RKO (cell line): ENCODE measurements around the gene ICE1.
A peak's percentile ranks its signal among the peaks of the same experiment; 100 is the strongest.
"Not testable (repeated sequence)": the region's sequence is repeated elsewhere in the genome, so short reads cannot be mapped to it uniquely, and the experiment has no call there.

ENCODE experiments used
- DNase-seq: peaks from one replicate; pipeline ENCODE4 v3.0.0-alpha.2; 2016; ENCODE audit warnings: low spot score

ICE1 gene, protein sequence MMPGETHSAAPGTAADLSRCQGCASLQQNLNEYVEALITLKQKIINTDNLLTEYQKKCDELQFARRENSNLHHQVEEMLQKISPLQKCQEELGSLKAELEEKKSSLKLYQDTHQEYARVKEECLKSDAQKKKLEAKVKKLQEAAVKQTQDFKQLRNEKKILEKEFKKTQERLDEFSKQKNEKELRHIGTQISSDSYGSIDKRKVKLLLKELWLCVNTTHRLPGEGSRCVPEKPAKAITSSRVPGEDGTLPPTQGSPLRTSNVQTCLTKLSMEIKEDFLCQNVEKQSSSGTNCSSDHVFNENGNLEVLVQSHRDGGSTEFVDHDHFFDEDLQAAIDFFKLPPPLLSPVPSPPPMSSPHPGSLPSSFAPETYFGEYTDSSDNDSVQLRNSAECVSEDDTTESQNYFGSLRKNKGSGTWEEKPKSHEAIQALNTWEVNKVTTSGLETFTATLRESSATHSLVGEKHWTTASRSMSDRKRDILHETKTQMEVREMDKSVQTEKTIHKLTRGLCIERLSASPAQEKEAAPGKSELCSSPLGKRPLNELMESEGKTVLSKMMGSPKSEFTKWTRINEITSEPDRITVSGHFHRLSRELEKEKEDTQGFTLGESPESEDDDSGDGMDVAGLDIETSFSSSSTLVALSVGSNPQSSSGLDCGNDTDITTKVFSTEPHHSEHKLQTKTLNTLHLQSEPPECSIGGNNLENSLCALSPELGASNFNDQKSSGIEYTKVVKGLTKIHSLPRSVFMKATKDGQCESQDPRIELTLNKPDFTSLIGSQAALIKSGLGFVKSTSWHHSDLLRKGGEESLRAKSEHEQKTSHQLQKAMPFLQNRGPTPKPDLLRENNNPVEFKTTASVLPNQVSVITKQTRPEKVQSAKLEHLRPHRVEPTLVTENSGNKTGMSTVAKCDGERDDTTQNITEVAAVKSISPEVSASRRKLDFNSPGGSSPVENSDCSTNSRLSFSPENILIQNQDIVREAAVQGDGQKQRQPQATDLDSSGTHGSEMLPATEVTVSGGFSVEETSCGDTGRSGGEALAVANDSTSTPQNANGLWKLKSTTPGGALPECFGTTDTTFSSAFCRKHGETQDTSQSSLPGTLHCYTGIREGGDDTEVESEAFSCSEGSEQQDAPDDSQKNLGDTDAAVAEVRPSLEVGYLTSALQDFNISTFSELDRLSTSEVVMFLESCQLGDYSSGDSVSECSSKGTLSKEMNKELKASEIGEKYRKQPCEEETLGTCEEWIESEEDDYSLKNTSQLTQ (N-terminal part only)

DNA sequence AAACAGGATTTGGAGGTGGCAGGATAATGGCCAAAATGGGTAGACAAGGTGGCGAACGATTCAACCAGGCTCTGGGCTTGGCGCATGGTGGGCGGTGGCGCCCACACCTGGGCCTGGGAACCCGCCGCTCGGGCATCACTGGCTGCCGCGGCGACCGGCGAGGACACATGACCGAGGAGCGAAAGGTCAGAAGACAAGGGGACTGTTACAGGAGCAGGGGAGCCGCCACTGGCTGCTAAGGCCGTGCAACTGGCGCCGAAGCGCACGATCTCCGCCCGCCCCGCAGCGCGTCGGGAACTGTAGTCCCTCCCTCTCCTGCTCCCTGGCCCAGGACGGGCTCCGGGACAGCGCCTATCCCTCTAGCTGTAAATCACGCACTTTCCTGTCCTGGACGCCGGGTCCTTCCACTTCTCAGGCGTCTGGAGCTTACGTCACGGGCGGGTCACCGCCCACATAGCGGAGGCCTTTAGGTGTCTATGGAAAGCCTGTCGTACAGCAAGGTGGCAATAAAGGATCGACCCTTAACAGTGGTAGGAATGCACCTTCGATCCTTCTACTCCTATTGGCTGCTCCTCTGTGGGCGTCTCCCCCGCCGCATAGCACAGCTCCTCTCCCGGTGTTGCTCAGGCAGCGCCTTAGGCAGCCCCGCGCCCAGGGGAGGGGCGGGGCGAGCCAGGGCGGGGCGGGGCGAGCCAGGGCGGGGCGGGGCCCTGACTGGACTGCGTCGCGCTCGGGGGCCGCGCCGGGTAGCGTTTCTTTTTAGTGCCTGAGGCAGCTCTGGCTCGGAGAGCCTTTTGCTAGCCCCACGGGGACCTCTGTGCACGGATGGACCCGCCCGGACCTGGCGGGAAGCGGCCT is at the start of gene ICE1:
Gene ICE1, plus strand, starts transcription at position 717 of the 858 bp plus-strand sequence. CDS start 239 bp downstream, outside the sequence.
- peak; percentile 97 for DNase-seq

DNA sequence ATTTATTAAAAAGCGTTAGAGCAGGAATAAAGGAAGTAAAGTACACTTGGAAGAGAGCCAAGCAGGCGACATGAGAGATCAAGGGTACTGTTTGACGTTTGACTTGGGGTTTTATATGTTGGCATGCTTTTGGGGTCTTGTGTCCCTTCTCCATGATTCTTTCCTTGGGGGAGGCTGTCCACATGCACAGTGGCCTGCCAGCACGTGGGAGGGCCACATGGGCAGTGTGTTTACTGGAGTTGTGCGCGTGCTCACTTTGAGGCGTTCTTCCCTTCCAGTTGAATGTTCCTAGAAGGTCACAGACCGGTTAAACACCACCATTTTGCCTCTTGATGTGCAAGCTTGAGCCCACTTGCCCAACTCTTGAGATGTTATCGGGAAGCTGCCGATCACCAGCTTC is 49.5 kb upstream of the ICE1 start:
- no peak for DNase-seq

DNA sequence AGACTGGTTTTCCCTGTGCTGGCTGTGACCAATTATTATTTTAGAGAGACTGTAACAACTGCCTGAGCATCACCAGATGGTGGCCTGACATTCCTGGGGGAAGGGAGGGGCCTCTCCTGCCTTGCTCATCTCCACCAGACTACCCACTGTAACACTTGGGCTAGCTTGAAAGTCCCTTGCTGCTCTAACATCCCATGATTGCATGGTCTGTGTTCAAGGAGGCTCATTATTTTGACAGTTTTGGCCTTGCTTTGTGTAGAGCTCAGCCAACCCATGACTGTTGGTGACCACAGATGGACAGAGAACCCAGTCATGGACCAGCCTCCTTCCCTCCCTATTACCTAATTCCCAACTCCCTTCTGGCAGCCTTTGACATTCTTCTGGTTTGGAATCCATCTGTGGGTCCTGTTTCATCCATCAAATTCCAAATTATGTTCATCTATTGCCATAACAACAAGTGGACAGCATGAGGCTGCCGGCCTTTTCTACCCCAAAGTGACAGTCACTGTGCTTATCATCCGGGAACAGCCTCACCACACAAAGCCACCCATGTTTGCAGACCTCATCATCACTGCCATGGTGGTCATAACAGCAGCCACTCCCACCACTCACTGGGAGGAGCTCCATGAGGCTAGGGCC is 49.0 kb upstream of the ICE1 start:
- no peak for DNase-seq

DNA sequence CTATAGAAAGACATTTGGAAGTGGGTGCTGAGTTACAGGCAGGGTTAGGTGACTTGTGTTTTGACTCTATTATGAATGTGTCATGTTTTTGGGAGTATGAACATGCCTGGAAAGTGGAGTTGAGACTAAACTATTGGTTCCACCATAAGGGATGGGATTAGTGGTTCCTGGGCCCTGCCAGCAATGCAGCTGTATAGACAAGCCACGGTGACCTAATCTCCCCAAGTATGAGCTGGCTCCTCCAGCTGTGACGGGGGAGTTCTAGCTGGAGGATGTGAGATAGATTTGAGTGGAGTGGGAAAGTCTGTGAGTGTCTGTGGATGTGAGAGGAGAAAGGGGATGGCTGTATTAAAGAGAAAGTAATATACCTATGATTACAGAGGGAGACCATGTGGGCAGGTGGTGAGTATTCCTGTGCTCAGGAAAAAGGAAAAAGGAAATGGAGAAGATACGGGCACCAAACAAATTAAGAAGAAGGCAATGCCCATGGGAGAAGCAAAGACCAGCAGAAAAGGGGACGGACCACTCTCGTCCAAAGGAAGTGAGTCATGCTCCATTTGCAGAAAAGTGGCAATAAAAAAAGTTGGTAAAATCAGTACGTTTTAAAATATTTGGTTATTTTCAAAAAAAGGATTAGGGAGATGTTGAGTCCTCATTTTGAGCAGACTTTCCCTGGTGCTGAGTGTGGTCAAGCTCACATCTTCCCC is 48.3 kb upstream of the ICE1 start:
- no peak for DNase-seq

DNA sequence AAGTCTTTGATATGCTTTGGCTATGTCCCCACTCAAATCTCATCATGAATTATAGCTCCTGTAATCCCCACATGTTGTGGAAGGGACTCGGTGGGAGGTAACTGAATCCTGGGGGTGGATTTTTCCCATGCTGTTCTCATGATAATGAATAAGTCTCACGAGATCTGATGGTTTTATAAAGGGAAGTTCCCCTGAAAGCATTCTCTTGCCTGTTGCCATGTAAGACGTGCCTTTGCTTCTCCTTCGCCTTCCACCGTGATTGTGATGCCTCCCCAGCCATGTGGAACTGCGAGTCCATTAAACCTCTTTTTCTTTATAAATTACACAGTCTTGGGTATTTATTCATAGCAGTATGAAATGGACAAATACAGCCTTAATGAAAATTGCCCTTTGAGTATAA is 44.7 kb upstream of the ICE1 start:
- DNase-seq = no peak

DNA sequence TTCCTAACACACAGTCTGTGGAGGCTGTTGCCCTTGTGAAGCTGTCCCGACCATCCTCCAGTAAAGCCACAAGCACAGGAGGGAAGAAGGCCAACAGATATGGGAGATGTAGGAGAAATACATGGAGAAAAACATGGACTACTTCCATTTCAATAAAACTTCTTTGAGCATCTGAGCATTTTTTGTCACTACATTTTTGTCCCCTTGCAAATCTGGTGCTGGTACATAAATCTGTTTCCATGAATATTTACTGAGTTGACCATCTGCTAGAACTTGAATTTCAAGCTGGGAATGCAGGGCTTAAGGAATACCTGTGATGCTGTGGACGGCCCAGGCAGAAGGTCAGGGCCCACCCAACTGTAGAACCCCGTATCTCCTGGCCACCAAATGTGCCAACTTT is 43.9 kb upstream of the ICE1 start:
- no peak for DNase-seq

DNA sequence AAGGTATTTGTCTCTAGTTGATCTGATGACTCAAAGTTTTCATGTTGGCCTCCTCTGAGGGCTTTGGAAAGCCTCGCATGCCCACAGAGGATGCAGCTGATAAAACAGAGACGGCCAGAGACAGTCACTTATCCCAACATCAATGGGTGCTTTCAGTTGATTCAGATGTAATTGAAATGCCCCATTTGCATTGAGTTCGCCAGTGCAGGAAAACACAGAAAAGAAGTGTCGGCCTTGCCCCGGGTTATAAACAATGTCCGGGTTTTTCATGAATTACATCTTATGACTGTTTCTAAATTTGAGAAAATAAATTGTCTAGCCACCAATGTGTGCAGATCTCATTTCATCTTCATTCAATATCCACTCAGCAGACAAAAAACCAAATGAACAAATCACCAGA is 42.2 kb upstream of the ICE1 start:
- no peak for DNase-seq

DNA sequence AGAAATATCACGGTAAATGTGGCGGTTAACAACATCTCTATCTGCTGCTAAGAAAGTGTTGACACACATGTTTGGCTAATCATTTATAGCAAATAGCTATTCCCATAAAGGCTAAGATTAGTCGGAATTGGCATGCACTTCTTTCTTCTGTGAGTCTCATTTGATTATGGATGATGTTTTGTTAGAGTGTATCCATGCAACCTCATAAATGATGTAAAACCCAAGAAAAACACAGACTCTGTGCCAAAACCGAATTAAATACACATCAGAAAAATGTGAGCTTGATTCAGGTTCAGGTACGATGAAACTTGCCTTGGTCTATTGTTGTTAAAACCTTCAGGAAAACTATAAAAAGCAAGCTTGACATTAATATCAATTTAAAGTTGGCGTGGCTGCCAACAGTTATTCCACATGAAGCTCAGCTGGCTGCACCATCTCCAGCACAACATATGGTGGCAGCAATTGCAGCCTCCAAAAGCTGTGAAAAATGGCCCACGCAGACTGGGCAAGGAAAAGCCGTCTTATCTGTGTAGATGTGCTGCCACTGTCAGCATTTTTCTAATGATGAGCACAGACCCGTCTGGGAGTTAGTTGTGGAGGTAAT is 41.1 kb upstream of the ICE1 start:
- DNase-seq = no peak

DNA sequence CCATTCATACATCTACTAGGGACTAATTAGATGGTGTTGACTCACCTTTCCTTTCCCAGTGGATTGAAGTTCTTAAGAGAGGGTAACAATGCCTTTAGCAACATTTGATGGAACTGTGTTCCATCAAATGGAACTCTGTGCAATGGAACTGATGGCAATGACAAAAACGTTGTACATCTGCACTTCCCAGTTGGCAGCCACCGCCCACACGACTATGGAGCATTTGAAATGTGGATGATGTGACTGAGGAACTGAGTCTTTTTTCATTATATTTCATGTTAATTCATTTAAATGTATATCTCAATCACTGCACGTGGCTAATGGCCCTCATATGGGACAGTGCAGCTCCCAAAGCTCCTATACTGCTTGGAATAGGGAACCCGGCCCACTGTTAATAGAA is 39.0 kb upstream of the ICE1 start:
- DNase-seq = no peak

DNA sequence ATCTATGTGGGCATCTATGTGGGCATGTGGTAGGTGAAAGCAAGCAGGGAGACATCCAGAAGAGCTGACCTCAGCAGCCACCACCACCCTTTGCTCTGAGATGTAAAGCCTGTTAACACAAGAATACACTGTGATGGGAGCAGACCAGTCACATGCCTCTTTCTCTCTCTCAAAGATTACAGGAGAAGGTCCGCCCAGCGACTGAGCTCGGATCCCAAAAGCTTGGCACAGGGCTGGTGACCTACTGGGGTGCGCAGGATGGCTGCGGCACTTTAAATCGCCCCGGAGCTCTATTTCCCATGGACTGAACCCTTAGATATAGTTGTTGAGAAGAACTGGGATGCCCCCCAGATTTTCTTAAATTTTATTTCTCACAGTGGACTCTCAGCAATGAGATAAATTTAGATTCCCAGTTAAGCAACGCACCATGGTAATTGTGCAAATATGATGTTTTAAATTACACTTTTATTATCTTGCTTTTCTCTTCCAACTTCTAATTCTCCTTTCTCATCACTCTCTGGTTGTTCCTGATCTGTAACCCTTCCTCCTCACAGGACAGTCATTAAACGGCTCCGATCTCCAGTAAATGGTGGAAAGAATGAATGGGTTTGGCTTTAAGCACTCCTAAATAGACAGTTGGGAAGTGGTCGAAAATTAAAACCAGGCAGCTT is 37.7 kb upstream of the ICE1 start:
- no peak for DNase-seq

DNA sequence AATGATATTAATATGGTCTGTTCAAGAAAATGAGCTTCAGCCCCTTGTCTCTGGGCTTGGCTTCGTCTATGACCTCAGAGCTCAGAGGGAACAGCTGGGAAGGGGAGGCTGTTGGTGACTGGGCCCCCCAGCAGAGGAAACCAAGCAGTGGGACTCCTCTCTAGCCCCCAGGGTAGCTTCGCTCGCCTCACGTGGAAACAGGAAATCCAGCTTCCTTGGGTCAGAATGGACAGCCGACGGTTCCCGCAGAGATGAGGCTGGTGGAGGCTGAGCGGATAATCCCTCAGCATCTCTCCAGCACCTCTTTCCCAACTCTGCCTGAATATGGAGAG is 37.2 kb upstream of the ICE1 start:
- no peak for DNase-seq

DNA sequence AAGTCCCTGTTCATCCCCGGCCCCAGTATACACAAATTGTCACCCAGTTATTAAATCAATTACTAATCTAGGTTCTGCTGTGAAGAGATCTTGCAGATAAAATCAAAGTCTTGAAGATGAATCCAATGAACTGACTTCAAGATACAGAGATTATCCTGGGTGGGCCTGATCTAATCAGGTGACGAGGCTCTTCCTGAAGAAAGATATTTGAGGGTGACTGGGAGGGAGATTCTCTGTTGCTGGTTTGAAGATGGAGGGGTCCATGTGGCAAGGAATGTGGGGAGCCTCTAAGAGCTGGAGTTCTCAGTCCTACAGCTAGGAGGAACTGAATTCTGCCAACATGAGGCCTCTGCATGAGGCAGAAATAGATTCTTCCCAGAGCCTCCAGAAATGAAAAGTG is 36.1 kb upstream of the ICE1 start:
- no peak for DNase-seq

DNA sequence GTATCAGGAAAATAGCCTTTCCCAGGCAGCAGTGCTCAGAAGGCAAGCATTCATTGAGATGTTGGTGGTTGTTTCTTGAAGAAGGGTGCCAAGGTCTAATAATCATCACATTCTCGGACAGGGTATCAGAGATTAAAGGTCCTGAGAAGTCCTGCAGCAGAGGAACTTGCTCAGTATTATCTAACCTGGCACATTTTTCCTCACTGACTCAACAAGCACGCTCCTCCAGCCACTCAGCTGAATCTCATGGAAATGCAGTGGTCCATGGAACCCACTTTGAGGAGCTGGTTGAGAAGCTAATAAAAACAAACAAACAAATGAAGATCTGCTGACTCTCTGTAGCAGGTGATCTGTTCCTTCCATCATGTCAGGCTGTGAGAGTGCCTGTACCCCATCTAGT is 35.3 kb upstream of the ICE1 start:
- no peak for DNase-seq

DNA sequence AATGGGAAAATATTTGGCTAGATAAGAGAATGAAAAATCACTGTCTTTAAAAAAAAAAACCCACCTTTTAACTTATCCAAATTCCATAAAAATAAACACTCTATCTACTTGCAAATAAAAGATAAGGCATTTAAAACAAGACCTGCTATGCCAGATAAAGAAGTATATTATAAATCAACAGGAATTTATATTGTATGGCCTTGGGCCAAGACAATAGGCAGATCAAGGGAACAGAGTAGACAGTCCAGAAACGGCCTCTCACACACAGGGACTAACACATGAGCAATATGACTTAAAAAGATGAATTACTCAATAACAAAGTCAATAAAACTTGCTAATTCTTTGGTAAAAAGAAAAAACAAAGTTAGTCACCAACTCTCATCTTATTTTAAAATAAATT is 34.7 kb upstream of the ICE1 start:
- no peak for DNase-seq

DNA sequence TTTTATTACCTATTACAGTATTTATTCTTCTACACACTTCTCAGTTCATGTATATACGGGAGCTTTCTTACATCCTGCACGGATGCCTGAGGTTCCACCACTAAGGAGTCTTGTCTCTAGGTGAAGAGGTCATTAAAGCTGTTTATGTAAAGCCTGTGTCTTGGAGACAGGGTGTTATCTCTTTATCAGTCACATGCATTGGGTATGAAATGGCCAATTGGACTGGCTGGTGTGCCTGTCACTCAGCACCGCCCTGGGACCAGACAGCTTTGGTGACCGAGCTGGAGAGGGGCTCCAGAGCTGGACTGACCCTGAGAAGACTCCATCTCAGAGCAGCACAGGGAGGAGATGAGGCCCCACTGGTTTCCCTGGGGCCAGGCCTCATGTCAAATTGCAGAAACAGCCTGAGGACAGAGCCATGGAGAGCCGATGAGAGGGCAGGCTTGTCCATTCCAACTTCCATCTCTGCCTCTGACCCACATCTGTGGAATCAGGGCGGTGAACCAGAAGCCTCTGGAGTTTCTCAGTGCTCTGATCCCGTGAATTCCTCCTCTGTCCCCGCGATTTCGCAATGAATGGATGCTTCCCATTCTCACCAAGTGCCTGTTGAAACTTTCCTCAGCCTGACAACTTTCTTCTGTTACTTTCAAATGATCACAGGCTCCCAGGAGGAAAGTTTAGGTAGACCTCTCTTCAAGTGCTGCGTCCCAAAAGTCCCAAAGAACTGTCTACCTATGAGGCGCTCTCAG is 32.2 kb upstream of the ICE1 start:
- not testable (repeated sequence) for DNase-seq

DNA sequence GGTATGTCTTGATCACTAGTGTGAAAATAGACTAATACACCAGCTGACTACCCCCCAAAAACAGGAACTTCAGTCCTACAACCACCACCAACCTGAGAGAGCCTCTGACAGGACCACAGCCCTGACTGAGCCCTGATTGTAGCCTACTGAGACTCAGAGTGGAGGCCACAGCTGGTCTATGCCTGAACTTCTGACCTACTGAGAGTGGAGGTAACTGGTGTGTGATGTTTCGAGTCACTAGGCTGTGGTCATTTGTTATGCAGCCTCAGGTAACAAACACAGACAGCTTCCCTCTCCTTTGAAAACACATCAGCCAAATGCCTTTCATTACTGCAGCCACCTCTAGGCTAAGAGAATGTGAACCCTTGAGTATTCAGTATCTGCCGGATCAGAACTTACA is 30.0 kb upstream of the ICE1 start:
- DNase-seq = not testable (repeated sequence)

DNA sequence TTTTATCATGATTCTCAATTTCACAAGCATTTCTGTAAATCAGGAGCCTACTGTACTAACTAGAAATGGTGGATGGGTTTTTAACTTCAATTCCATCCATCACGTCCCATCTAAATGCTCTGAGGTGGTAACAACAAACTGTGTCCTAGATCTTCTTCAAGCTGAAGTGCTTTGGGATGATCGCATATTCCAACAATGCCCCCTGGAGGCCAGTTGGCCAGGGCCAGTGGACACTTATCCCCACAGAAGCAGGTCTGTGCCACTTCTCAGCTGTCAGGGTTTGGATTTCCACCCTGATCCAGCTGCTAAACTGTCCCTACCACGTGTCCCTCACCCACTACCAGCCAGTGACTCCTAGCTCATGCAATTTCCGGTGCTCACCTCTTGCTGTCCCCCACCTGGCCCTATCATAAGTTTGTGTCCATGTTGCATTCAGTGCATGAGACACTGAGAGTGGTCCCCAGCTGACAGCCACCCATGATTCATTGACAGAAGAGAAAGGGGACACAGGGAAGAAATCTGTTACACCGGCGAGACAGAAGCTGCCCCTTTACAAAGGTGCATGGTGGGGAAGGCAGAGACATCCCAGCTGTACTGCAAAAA is 28.0 kb upstream of the ICE1 start:
- DNase-seq = not testable (repeated sequence)

DNA sequence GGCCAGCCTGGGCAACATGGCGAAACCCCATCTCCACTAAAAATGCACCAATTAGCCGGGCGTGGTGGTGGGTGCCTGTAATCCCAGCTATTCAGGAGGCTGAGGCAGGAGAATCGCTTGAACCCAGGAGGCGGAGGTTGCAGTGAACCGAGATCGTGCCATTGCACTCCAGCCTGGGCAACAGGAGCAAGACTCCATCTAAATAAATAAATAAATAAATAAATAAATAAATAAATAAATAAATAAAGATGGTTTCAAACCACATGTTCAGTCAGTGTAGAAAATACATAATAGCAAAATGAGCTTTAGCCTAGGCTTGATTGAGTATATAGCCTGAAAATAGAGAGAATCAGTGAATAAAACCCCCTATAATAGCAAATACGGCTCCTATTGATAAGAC is 27.4 kb upstream of the ICE1 start:
- not testable (repeated sequence) for DNase-seq
